ENCODE data around the gene CATSPERZ.

The CATSPERZ gene

GRCh38 chr11:64284962-64285884 lies 14.9 kb upstream of the CATSPERZ start, which contains the start of gene GPR137:
GPR137 (plus strand) TSS chr11:64285848; CDS start chr11:64286525, 677 bp downstream.
- H2BK120ac ChIP-seq (ENCODE audit: low read depth, low read length), result no peak within 1 kb of the TSS
- no CpG with 5 or more reads among the region's 102 CpGs for WGBS, 2 donors (ENCODE audit: extremely low coverage in 2 of 2, insufficient read length in 2 of 2, insufficient replicate concordance in 1 of 2)
- DNase-seq (ENCODE audit: low spot score), result peak; percentile 82

GRCh38 chr11:64285885-64286800 lies 14.0 kb upstream of the CATSPERZ start:
- H4K91ac ChIP-seq (ENCODE audit: low read depth, low read length, poor library complexity), result no peak overlapping the region
- H3K9ac ChIP-seq (ENCODE audit: low read depth, low read length, poor library complexity), result peak overlapping the region; percentile 75
- H2BK120ac ChIP-seq (ENCODE audit: low read depth, low read length), result no peak overlapping the region
- H3K36me3 ChIP-seq (replicated peaks in 1 of 2; ENCODE audit: control insufficient read depth in 2 of 2, insufficient read depth in 2 of 2, low read length in 2 of 2), result peaks cover 2 to 16% of the 10 kb centered on the region in 2 donors
- WGBS, 2 donors (ENCODE audit: extremely low coverage in 2 of 2, insufficient read length in 2 of 2, insufficient replicate concordance in 1 of 2), result no CpG with 5 or more reads among the region's 40 CpGs
- no peak overlapping the region for H2BK5ac ChIP-seq (ENCODE audit: low read length)
- peak overlapping the region; percentile 37 for H2BK15ac ChIP-seq (ENCODE audit: low read length)
- peak overlapping the region; percentile 48 for H4K8ac ChIP-seq (ENCODE audit: low read depth, low read length)
- H3K4me2 ChIP-seq (ENCODE audit: insufficient read depth, low read length, poor library complexity, severe bottlenecking), result peak overlapping the region; percentile 81
- peak overlapping the region; percentile 98 for H2AK5ac ChIP-seq (ENCODE audit: low read depth, low read length)
- peak overlapping the region; percentile 68 to 91 for H3K4me3 ChIP-seq (ENCODE audit: low read length in 2 of 2)
- peaks cover 6% of the 10 kb centered on the region for H3K79me1 ChIP-seq (ENCODE audit: low read depth, low read length)
- DNase-seq (ENCODE audit: low spot score), result no peak
- H3K9me3 ChIP-seq (replicated peaks in 1 of 2; ENCODE audit: control insufficient read depth in 2 of 2, insufficient read depth in 1 of 2, low read depth in 1 of 2, low read length in 2 of 2), result no peaks in the 10 kb centered on the region
- H3K18ac ChIP-seq (ENCODE audit: low read length), result peak overlapping the region; percentile 84
- no peak overlapping the region for H3K27ac ChIP-seq (replicated peaks; ENCODE audit: low read length)
- H2AFZ ChIP-seq (ENCODE audit: low read length), result peak overlapping the region; percentile 99
- H2BK12ac ChIP-seq (ENCODE audit: low read length), result no peak overlapping the region
- no peak overlapping the region for H3K4ac ChIP-seq (ENCODE audit: low read length)
- peak overlapping the region; percentile 17 for H3K14ac ChIP-seq (ENCODE audit: low read length)
- peaks cover 3 to 9% of the 10 kb centered on the region in 2 donors for H3K4me1 ChIP-seq (ENCODE audit: control insufficient read depth in 2 of 2, insufficient read depth in 1 of 2, low read depth in 1 of 2, low read length in 2 of 2)
- peaks cover 8 to 20% (median 19%) of the 10 kb centered on the region in 3 experiments for H3K27me3 ChIP-seq (ENCODE audit: control insufficient read depth in 3 of 3, insufficient read depth in 3 of 3, low read depth in 1 of 3, low read length in 3 of 3)
- peak overlapping the region; percentile 73 for H3K23ac ChIP-seq (ENCODE audit: low read depth, low read length, poor library complexity)

More at GRCh38 chr11:64284962-64285884, 14.9 kb upstream of the CATSPERZ start, which contains the start of gene GPR137:
- no peaks in the 10 kb centered on the region for H3K9me3 ChIP-seq (replicated peaks in 1 of 2; ENCODE audit: control insufficient read depth in 2 of 2, insufficient read depth in 1 of 2, low read depth in 1 of 2, low read length in 2 of 2)
- H3K36me3 ChIP-seq (replicated peaks in 1 of 2; ENCODE audit: control insufficient read depth in 2 of 2, insufficient read depth in 2 of 2, low read length in 2 of 2), result peaks cover 2 to 18% of the 10 kb centered on the region in 2 donors
- H3K4ac ChIP-seq (ENCODE audit: low read length), result no peak within 1 kb of the TSS
- peak within 1 kb of the TSS; percentile 49 for H2BK15ac ChIP-seq (ENCODE audit: low read length)
- H3K23ac ChIP-seq (ENCODE audit: low read depth, low read length, poor library complexity), result peak within 1 kb of the TSS; percentile 85
- peak within 1 kb of the TSS; percentile 61 for H3K27ac ChIP-seq (replicated peaks; ENCODE audit: low read length)
- H3K14ac ChIP-seq (ENCODE audit: low read length), result peak within 1 kb of the TSS; percentile 44
- peaks cover 3 to 9% of the 10 kb centered on the region in 2 donors for H3K4me1 ChIP-seq (ENCODE audit: control insufficient read depth in 2 of 2, insufficient read depth in 1 of 2, low read depth in 1 of 2, low read length in 2 of 2)
- H2AK5ac ChIP-seq (ENCODE audit: low read depth, low read length), result peak within 1 kb of the TSS; percentile 98
- no peak within 1 kb of the TSS for H4K91ac ChIP-seq (ENCODE audit: low read depth, low read length, poor library complexity)
- peak within 1 kb of the TSS; percentile 82 for H4K8ac ChIP-seq (ENCODE audit: low read depth, low read length)
- peak within 1 kb of the TSS; percentile 100 for H3K4me2 ChIP-seq (ENCODE audit: insufficient read depth, low read length, poor library complexity, severe bottlenecking)
- H3K18ac ChIP-seq (ENCODE audit: low read length), result peak within 1 kb of the TSS; percentile 98
- peaks cover 1 to 11% (median 10%) of the 10 kb centered on the region in 3 experiments for H3K27me3 ChIP-seq (ENCODE audit: control insufficient read depth in 3 of 3, insufficient read depth in 3 of 3, low read depth in 1 of 3, low read length in 3 of 3)
- no peak within 1 kb of the TSS for H2BK5ac ChIP-seq (ENCODE audit: low read length)
- peak within 1 kb of the TSS; percentile 68 to 91 for H3K4me3 ChIP-seq (ENCODE audit: low read length in 2 of 2)
- H3K9ac ChIP-seq (ENCODE audit: low read depth, low read length, poor library complexity), result peak within 1 kb of the TSS; percentile 90
- peak within 1 kb of the TSS; percentile 99 for H2AFZ ChIP-seq (ENCODE audit: low read length)
- peaks cover 6% of the 10 kb centered on the region for H3K79me1 ChIP-seq (ENCODE audit: low read depth, low read length)
- no peak within 1 kb of the TSS for H2BK12ac ChIP-seq (ENCODE audit: low read length)

- H2AK5ac ChIP-seq (ENCODE audit: low read depth, low read length), result peak overlapping the region; percentile 98
- peak overlapping the region; percentile 75 for H3K9ac ChIP-seq (ENCODE audit: low read depth, low read length, poor library complexity)
- peaks cover 5 to 9% of the 10 kb centered on the region in 2 donors for H3K4me1 ChIP-seq (ENCODE audit: control insufficient read depth in 2 of 2, insufficient read depth in 1 of 2, low read depth in 1 of 2, low read length in 2 of 2)
- peak overlapping the region; percentile 37 for H2BK15ac ChIP-seq (ENCODE audit: low read length)
- no peak overlapping the region for H4K8ac ChIP-seq (ENCODE audit: low read depth, low read length)
- H2BK5ac ChIP-seq (ENCODE audit: low read length), result no peak overlapping the region
- H3K27me3 ChIP-seq (ENCODE audit: control insufficient read depth in 3 of 3, insufficient read depth in 3 of 3, low read depth in 1 of 3, low read length in 3 of 3), result peaks cover 14 to 26% (median 25%) of the 10 kb centered on the region in 3 experiments
- H3K4me3 ChIP-seq (ENCODE audit: low read length in 2 of 2), result no peak overlapping the region
- H3K4ac ChIP-seq (ENCODE audit: low read length), result no peak overlapping the region
- no peak overlapping the region for H4K91ac ChIP-seq (ENCODE audit: low read depth, low read length, poor library complexity)
- H3K79me1 ChIP-seq (ENCODE audit: low read depth, low read length), result peaks cover 6% of the 10 kb centered on the region
- H3K18ac ChIP-seq (ENCODE audit: low read length), result no peak overlapping the region
- peak overlapping the region; percentile 17 for H3K14ac ChIP-seq (ENCODE audit: low read length)
- H3K9me3 ChIP-seq (replicated peaks in 1 of 2; ENCODE audit: control insufficient read depth in 2 of 2, insufficient read depth in 1 of 2, low read depth in 1 of 2, low read length in 2 of 2), result no peaks in the 10 kb centered on the region
- no peak overlapping the region for H3K27ac ChIP-seq (replicated peaks; ENCODE audit: low read length)
- no peak overlapping the region for H2AFZ ChIP-seq (ENCODE audit: low read length)
- no peak overlapping the region for H2BK12ac ChIP-seq (ENCODE audit: low read length)
- WGBS, 2 donors (ENCODE audit: extremely low coverage in 2 of 2, insufficient read length in 2 of 2, insufficient replicate concordance in 1 of 2), result no CpG with 5 or more reads among the region's 9 CpGs
- peak overlapping the region; percentile 18 for H3K4me2 ChIP-seq (ENCODE audit: insufficient read depth, low read length, poor library complexity, severe bottlenecking)
- DNase-seq (ENCODE audit: low spot score), result no peak
- H3K23ac ChIP-seq (ENCODE audit: low read depth, low read length, poor library complexity), result no peak overlapping the region
- H2BK120ac ChIP-seq (ENCODE audit: low read depth, low read length), result no peak overlapping the region
- peaks cover 2 to 12% of the 10 kb centered on the region in 2 donors for H3K36me3 ChIP-seq (replicated peaks in 1 of 2; ENCODE audit: control insufficient read depth in 2 of 2, insufficient read depth in 2 of 2, low read length in 2 of 2)
Observed at GRCh38 chr11:64286801-64287159, 13.4 kb upstream of the CATSPERZ start.

Data from neuronal stem cell (in vitro differentiated cells).